Measurements from ENCODE around the gene PTPRK.

PTPRK gene

GRCh38 chr6:128280066-128280465 is 240.3 kb downstream of the PTPRK start:
- no peak for DNase-seq

- no peak for DNase-seq
Observed at GRCh38 chr6:128278836-128279235, 241.6 kb downstream of the PTPRK start.

- no peak for DNase-seq
Observed at GRCh38 chr6:128277379-128277778, 243.0 kb downstream of the PTPRK start.

GRCh38 chr6:128276311-128276710 is 244.1 kb downstream of the PTPRK start:
- DNase-seq = no peak

GRCh38 chr6:128275681-128276080 is 244.7 kb downstream of the PTPRK start:
- DNase-seq = no peak

- DNase-seq = no peak
Observed at GRCh38 chr6:128275030-128275429, 245.4 kb downstream of the PTPRK start.

- no peak for DNase-seq
Observed at GRCh38 chr6:128271527-128271926, 248.9 kb downstream of the PTPRK start.

- no peak for DNase-seq
Observed at GRCh38 chr6:128271011-128271410, 249.4 kb downstream of the PTPRK start.

GRCh38 chr6:128266946-128267345 is 253.5 kb downstream of the PTPRK start:
- no peak for DNase-seq

- DNase-seq = no peak
Observed at GRCh38 chr6:128265706-128266105, 254.7 kb downstream of the PTPRK start.

- no peak for DNase-seq
Observed at GRCh38 chr6:128259730-128260685, 260.4 kb downstream of the PTPRK start.

GRCh38 chr6:128259029-128259724 is 261.2 kb downstream of the PTPRK start:
- no peak for DNase-seq

- DNase-seq = no peak
Observed at GRCh38 chr6:128256095-128256494, 264.3 kb downstream of the PTPRK start.

GRCh38 chr6:128252341-128253176 is 267.8 kb downstream of the PTPRK start:
- DNase-seq = no peak

GRCh38 chr6:128251445-128252340 is 268.7 kb downstream of the PTPRK start:
- DNase-seq = no peak

- DNase-seq = no peak
Observed at GRCh38 chr6:128250370-128251070, 269.9 kb downstream of the PTPRK start.

- no peak for DNase-seq
Observed at GRCh38 chr6:128249429-128249828, 271.0 kb downstream of the PTPRK start.

- DNase-seq = no peak
Observed at GRCh38 chr6:128246472-128247260, 273.7 kb downstream of the PTPRK start.

- DNase-seq = no peak
Observed at GRCh38 chr6:128244751-128245405, 275.5 kb downstream of the PTPRK start.
